Left ventricle myocardium inferior (tissue), 1 donor: ENCODE measurements around the gene DHPS. TPM values are rescaled to one million over a fixed set of nuclear protein-coding genes. Genes with fewer than 3 reads are reported as not detected.

Experiments
- DNase-seq: peaks from one replicate; pipeline ENCODE4 v3.0.0-alpha.2; 2020
- H3K27ac ChIP-seq: fragments of 200-600 bp; replicated peaks from 2 replicates; pipeline ENCODE4 v1.8.0; 2021
- H3K27me3 ChIP-seq: fragments of 200-600 bp; 2 replicates; pipeline ENCODE4 v1.8.0; 2021; ENCODE audit warnings: low read depth
- H3K36me3 ChIP-seq: fragments of 200-600 bp; 2 replicates; pipeline ENCODE4 v1.8.0; 2021
- H3K4me1 ChIP-seq: fragments of 200-600 bp; 2 replicates; pipeline ENCODE4 v1.8.0; 2021
- H3K4me3 ChIP-seq: fragments of 200-600 bp; 2 replicates; pipeline ENCODE4 v1.8.0; 2021; ENCODE audit warnings: mild to moderate bottlenecking, moderate library complexity
- H3K9me3 ChIP-seq: fragments of 200-600 bp; replicated peaks from 2 replicates; pipeline ENCODE4 v1.8.0; 2021
- intact Hi-C: fragments of 100-400 bp; cut with micrococcal nuclease; formaldehyde crosslinking; loops from one replicate; pipeline ENCODE4 v1.11.0; 2022
- total RNA-seq: library from RNA; stranded (reverse); fragmentation: NEBNext Ultra II Directional; extraction: Animal tissue kit (Norgen Biotek cat#: 25700); gene quantifications from one replicate; pipeline ENCODE4 v1.2.1, GENCODE V29; 2021
- TF ChIP-seq, protein P1 (sequence below): fragments of 200-600 bp; IDR thresholded peaks from 2 replicates; pipeline ENCODE4 v1.8.0; 2021; ENCODE audit warnings: antibody characterized with exemption, mild to moderate bottlenecking, borderline replicate concordance
- donor health status: DM: no; HTN: yes; CAD: no; lungs with severe emphysema.

DHPS gene
- total RNA-seq, 1 donor from 2014 or later: 50.8 TPM

DNA sequence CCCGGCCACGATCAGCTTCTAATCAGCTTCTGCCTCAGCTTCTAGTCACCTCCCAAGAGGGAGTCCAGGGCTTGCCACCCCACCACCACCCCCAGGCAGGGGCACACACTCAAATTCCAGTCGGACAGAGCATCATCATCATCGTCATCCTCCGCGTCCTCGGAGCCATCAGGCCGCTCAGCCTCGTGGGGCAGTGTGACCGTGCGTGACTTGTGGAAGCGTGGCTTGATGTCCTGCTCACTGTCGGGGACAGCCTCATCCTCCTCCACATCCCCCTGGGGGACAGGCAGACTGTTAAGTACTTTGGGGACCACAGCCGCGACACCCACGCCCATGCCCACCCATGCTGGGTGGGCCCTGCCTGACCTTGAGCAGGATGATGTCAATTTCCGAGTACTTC, 29.5 kb upstream of the DHPS start:
- Histone ChIP-seq H3K36me3 (peaks cover 94% of the 10 kb centered on the region), H3K9me3 (no peaks in the 10 kb centered on the region), H3K27me3 (no peaks in the 10 kb centered on the region), H3K27ac (no peak overlapping the region), H3K4me3 (no peak overlapping the region), H3K4me1 (peaks cover 5% of the 10 kb centered on the region)
- TF ChIP-seq, protein P1, sequence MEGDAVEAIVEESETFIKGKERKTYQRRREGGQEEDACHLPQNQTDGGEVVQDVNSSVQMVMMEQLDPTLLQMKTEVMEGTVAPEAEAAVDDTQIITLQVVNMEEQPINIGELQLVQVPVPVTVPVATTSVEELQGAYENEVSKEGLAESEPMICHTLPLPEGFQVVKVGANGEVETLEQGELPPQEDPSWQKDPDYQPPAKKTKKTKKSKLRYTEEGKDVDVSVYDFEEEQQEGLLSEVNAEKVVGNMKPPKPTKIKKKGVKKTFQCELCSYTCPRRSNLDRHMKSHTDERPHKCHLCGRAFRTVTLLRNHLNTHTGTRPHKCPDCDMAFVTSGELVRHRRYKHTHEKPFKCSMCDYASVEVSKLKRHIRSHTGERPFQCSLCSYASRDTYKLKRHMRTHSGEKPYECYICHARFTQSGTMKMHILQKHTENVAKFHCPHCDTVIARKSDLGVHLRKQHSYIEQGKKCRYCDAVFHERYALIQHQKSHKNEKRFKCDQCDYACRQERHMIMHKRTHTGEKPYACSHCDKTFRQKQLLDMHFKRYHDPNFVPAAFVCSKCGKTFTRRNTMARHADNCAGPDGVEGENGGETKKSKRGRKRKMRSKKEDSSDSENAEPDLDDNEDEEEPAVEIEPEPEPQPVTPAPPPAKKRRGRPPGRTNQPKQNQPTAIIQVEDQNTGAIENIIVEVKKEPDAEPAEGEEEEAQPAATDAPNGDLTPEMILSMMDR: no peak
- intact Hi-C loops: no loop called here
- DNase-seq: no peak

DNA sequence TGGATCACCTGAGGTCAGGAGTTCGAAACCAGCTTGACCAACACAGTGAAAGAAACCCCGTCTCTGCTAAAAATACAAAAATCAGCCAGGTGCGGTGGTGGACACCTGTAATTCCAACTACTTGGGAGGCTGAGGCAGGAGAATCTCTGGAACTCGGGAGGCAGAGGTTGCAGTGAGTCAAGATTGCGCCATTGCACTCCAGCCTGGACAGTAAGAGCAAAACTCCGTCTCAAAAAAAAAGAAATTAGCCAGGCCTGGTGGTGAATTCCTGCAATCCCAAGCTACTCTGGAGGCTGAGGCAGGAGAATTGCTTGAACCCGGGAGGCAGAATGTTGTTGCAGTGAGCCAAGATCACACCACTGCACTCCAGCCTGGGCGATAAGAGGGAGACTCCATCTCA, 27.0 kb upstream of the DHPS start:
- H3K36me3 ChIP-seq: peaks cover 97% of the 10 kb centered on the region
- no peaks in the 10 kb centered on the region for H3K27me3 ChIP-seq
- H3K4me1 ChIP-seq: peaks cover 5% of the 10 kb centered on the region
- no peak overlapping the region for H3K27ac ChIP-seq
- DNase-seq: no peak
- no peak overlapping the region for H3K4me3 ChIP-seq
- TF ChIP-seq, protein P1: no peak
- intact Hi-C loops: no loop called here
- no peaks in the 10 kb centered on the region for H3K9me3 ChIP-seq

DNA sequence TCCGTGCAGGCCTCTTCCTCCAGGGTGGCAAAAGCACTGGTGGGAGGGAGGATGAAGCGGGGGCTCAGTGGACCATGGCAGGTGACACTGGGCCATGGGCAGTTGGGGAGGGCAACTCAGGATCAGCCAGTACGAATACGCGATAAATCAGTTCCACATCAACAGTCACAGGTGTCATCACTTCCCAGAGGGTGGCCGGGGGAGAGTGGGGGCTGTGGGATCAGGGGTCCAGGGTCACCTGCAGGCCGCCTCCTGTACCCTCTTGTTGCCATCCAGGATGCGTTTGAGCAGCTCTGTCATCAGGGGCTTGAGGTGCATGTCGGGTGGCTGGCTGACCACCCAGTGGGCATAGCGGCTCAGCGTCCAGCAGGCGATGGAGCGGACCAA, 24.6 kb upstream of the DHPS start:
- no peak overlapping the region for H3K27ac ChIP-seq
- TF ChIP-seq, protein P1: no peak
- DNase-seq: no peak
- no peaks in the 10 kb centered on the region for H3K9me3 ChIP-seq
- no peaks in the 10 kb centered on the region for H3K27me3 ChIP-seq
- intact Hi-C loops: no loop called here
- no peak overlapping the region for H3K4me3 ChIP-seq
- H3K36me3 ChIP-seq: peaks cover 100% of the 10 kb centered on the region
- H3K4me1 ChIP-seq: no peaks in the 10 kb centered on the region

DNA sequence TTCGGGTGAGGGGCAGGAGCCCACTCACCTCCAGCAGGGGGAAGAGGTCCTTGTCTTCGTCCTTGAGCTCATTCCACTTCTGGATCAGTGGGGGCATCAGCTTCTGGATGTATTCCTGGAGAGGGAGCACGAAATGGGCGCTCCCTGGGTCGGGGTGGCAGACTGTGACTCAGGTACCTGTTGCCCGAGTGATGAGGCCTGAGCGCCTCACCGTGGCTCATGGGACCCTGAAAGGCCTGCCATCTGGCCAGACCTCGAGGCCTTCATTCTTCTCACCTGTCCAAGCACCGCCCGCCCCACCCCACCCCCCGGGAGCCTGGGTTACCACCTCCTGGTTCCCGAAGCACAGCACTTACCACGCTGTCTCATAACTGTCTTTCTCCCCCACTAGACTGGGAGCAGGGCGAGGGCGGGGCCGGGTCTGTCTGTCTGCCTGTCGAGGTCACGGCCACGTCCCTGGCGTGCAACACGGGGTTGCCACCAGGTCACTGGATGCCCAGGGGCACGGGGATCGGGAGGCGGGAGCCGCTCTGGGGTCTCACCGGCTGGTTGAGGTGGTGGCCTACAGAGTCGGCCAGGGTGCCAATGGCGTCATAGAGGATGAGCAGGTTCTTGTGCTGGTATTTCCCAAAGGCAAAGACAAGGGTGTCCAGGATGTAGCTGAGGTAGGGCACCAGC, 24.1 kb upstream of the DHPS start:
- no peak for DNase-seq
- H3K4me1 ChIP-seq: no peaks in the 10 kb centered on the region
- no peak overlapping the region for H3K27ac ChIP-seq
- no peaks in the 10 kb centered on the region for H3K9me3 ChIP-seq
- intact Hi-C loops: no loop called here
- no peaks in the 10 kb centered on the region for H3K27me3 ChIP-seq
- TF ChIP-seq, protein P1: no peak
- H3K4me3 ChIP-seq: no peak overlapping the region
- peaks cover 100% of the 10 kb centered on the region for H3K36me3 ChIP-seq

DNA sequence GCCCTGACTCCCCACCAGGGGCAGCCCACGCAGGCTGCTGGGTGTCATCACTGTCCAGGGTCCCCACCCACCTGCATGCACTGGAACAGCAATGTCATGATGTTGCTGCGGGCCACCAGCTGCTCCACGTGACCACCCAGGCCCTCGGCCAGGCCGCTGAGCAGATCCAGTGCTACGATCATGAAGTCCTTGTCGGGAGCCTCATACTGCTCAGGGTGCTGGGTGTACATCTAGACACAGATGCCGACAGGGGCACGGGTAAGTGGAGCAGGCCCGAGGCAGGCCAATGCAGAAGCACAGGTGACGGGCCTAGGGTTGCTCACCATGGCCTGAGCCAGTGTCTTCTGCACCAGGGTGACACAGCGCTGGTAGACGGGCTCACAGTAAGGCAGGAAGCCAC, 23.5 kb upstream of the DHPS start:
- H3K4me3 ChIP-seq: no peak overlapping the region
- no peaks in the 10 kb centered on the region for H3K4me1 ChIP-seq
- DNase-seq: no peak
- no peaks in the 10 kb centered on the region for H3K27me3 ChIP-seq
- H3K27ac ChIP-seq: no peak overlapping the region
- H3K9me3 ChIP-seq: no peaks in the 10 kb centered on the region
- H3K36me3 ChIP-seq: peaks cover 100% of the 10 kb centered on the region
- TF ChIP-seq, protein P1: no peak
- intact Hi-C loops: no loop called here
